MM.1S (cell line): ENCODE measurements around the gene MARCOL.
A peak's percentile ranks its signal among the peaks of the same experiment; 100 is the strongest.

ENCODE experiments used
- DNase-seq: peaks from one replicate; pipeline ENCODE4 v3.0.0-alpha.2; 2015
- H2AFZ ChIP-seq: fragments of 300-600 bp; sonication (generic); 2 replicates; pipeline ENCODE4 v1.6.0; 2016; ENCODE audit warnings: antibody characterized with exemption, low read length
- H3F3A ChIP-seq: fragments of 300-600 bp; sonication (generic); 2 replicates; pipeline ENCODE4 v1.6.1; 2016; ENCODE audit warnings: mild to moderate bottlenecking, antibody characterized with exemption, low read length, moderate library complexity, mixed read lengths; ENCODE audit not compliant: insufficient read depth
- H3K27ac ChIP-seq: fragments of 300-600 bp; sonication (generic); 2 replicates; pipeline ENCODE4 v1.5.1; 2016; ENCODE audit warnings: mild to moderate bottlenecking, low read length
- H3K27me3 ChIP-seq: fragments of 300-600 bp; sonication (generic); replicated peaks from 2 replicates; pipeline ENCODE4 v1.6.0; 2016; ENCODE audit warnings: low read length; ENCODE audit not compliant: insufficient read depth
- H3K36me3 ChIP-seq: fragments of 300-600 bp; sonication (generic); replicated peaks from 2 replicates; pipeline ENCODE4 v1.6.1; 2016; ENCODE audit warnings: mild to moderate bottlenecking, low read length, mixed read lengths; ENCODE audit not compliant: insufficient read depth
- H3K4me1 ChIP-seq: fragments of 300-600 bp; sonication (generic); 2 replicates; pipeline ENCODE4 v1.6.1; 2016; ENCODE audit warnings: low read length, mixed read lengths
- H3K4me2 ChIP-seq: fragments of 300-600 bp; sonication (generic); 2 replicates; pipeline ENCODE4 v1.6.0; 2016; ENCODE audit warnings: low read depth, low read length
- H3K4me3 ChIP-seq: fragments of 300-600 bp; sonication (generic); 2 replicates; pipeline ENCODE4 v1.5.1; 2016; ENCODE audit warnings: low read length, mixed read lengths
- H3K79me2 ChIP-seq: fragments of 300-600 bp; sonication (generic); 2 replicates; pipeline ENCODE4 v1.6.1; 2016; ENCODE audit warnings: mixed run types, low read length, mixed read lengths
- H3K9ac ChIP-seq: fragments of 300-600 bp; sonication (generic); 2 replicates; pipeline ENCODE4 v1.6.1; 2016; ENCODE audit warnings: low read length, mixed read lengths
- H3K9me2 ChIP-seq: fragments of 300-600 bp; sonication (generic); replicated peaks from 2 replicates; pipeline ENCODE4 v1.6.1; 2016; ENCODE audit warnings: mild to moderate bottlenecking, low read length, mixed read lengths; ENCODE audit not compliant: insufficient read depth
- H3K9me3 ChIP-seq: fragments of 300-600 bp; sonication (generic); replicated peaks from 2 replicates; pipeline ENCODE4 v1.6.1; 2016; ENCODE audit warnings: mild to moderate bottlenecking, low read length, mixed read lengths; ENCODE audit not compliant: insufficient read depth
- H4K20me1 ChIP-seq: fragments of 300-600 bp; sonication (generic); 2 replicates; pipeline ENCODE4 v1.6.1; 2016; ENCODE audit warnings: mild to moderate bottlenecking, low read length, moderate library complexity, mixed read lengths; ENCODE audit not compliant: insufficient read depth
- EZH2 ChIP-seq: fragments of 300-600 bp; sonication (generic); optimal IDR thresholded peaks from 2 replicates; pipeline ENCODE3; 2017; ENCODE audit warnings: low read depth, mild to moderate bottlenecking, antibody characterized with exemption, low read length, mixed read lengths
- EZH2phosphoT487 ChIP-seq: fragments of 300-600 bp; sonication (generic); IDR thresholded peaks from 2 replicates; pipeline ENCODE4 v1.6.1; 2018; ENCODE audit warnings: antibody characterized with exemption, low read length
- TF ChIP-seq, protein P1 (sequence below): fragments of 300-600 bp; sonication (generic); IDR thresholded peaks from 2 replicates; pipeline ENCODE4 v1.5.1; 2016; ENCODE audit warnings: antibody characterized with exemption, low read length, mixed read lengths

Gene MARCOL

DNA sequence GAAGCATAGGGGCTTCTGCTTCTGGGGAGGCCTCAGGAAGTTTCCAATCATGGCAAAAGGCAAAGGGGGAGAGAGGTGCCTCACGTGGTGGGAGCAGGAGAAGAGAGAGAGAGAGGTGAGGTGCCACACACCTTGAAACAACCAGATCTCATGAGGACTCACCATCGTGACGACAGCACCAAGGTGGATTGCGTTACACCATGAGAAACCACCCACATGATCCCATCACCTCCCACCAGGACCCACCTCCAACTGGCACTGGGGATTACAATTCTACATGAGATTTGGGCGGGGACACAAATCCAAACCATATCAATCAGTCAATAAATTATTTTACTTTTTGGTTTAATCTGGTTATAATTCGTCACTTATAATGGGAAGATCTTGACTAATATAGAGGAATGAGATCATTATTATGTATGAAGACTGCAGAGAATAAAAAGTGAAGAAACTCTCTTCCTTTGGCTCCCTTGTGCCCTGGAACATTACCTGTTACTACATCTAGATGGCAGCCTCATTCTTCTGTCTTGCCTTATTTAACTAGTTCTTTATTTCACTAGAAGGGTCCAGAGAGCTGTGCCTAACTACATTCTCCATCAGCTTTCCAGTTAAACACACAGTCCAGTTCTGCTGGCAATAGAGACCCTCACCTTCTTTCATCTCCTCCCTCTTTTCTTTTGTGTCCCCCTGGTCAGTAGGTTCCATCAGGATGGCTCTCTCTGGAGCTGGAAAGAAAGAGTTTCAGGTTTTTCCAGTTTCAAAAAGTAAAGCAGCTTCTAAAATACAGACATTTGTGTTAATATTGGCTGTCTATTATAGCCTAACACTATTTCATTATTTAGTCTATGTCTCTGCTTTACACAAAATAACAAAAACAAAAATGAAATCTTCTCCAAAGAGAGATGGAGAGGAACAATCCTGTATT lies 52.2 kb downstream of the MARCOL start:
- DNase-seq, result peak; percentile 13
- no peak overlapping the region for H3K4me2 ChIP-seq
- no peaks in the 10 kb centered on the region for H3K79me2 ChIP-seq

More for the DNA sequence above, 52.2 kb downstream of the MARCOL start:
- H2AFZ ChIP-seq, result no peak overlapping the region
- no peaks in the 10 kb centered on the region for H3K9me3 ChIP-seq
- no peaks in the 10 kb centered on the region for H4K20me1 ChIP-seq
- no peak overlapping the region for H3K9ac ChIP-seq
- H3K4me1 ChIP-seq, result no peaks in the 10 kb centered on the region
- no peak overlapping the region for H3K4me3 ChIP-seq
- no peaks in the 10 kb centered on the region for H3K9me2 ChIP-seq
- no peaks in the 10 kb centered on the region for H3K27me3 ChIP-seq
- TF ChIP-seq EZH2phosphoT487 (no peak), EZH2 (no peak)
- TF ChIP-seq, protein P1, sequence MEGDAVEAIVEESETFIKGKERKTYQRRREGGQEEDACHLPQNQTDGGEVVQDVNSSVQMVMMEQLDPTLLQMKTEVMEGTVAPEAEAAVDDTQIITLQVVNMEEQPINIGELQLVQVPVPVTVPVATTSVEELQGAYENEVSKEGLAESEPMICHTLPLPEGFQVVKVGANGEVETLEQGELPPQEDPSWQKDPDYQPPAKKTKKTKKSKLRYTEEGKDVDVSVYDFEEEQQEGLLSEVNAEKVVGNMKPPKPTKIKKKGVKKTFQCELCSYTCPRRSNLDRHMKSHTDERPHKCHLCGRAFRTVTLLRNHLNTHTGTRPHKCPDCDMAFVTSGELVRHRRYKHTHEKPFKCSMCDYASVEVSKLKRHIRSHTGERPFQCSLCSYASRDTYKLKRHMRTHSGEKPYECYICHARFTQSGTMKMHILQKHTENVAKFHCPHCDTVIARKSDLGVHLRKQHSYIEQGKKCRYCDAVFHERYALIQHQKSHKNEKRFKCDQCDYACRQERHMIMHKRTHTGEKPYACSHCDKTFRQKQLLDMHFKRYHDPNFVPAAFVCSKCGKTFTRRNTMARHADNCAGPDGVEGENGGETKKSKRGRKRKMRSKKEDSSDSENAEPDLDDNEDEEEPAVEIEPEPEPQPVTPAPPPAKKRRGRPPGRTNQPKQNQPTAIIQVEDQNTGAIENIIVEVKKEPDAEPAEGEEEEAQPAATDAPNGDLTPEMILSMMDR, result peak; percentile 42
- H3K27ac ChIP-seq, result no peak overlapping the region
- H3F3A ChIP-seq, result no peaks in the 10 kb centered on the region
- H3K36me3 ChIP-seq, result no peaks in the 10 kb centered on the region
